ENCODE data around the gene BEND6. TPM values are rescaled to one million over a fixed set of nuclear protein-coding genes. Genes with fewer than 3 reads are reported as not detected.
"Not testable (repeated sequence)": the region's sequence is repeated elsewhere in the genome, so short reads cannot be mapped to it uniquely, and the experiment has no call there.

The BEND6 gene
- total RNA-seq, 1 donor from 2014 or later = 27.1 TPM

- no peak for DNase-seq
Observed at GRCh38 chr6:57038906-57039305, 84.0 kb downstream of the BEND6 start.

GRCh38 chr6:57040011-57040410, 85.1 kb downstream of the BEND6 start:
- no peak for DNase-seq

GRCh38 chr6:57044061-57044460, 89.2 kb downstream of the BEND6 start:
- DNase-seq = not testable (repeated sequence)

- no peak for DNase-seq
Observed at GRCh38 chr6:57044568-57044967, 89.7 kb downstream of the BEND6 start.

- peak; percentile 96 for DNase-seq
Observed at GRCh38 chr6:57046332-57047256, 91.7 kb downstream of the BEND6 start, which contains the start of gene KIAA1586. TSS of gene KIAA1586 (plus strand) at chr6:57046693. CDS start at chr6:57046756, 63 bp downstream.

GRCh38 chr6:57047257-57047585, 92.3 kb downstream of the BEND6 start:
- not testable (repeated sequence) for DNase-seq

GRCh38 chr6:57047859-57048258, 93.0 kb downstream of the BEND6 start:
- DNase-seq = not testable (repeated sequence)

- no peak for DNase-seq
Observed at GRCh38 chr6:57048577-57048976, 93.7 kb downstream of the BEND6 start.

- DNase-seq = no peak
Observed at GRCh38 chr6:57063847-57064246, 108.9 kb downstream of the BEND6 start.

- DNase-seq = no peak
Observed at GRCh38 chr6:57064809-57065208, 109.9 kb downstream of the BEND6 start.

- DNase-seq = no peak
Observed at GRCh38 chr6:57068061-57068460, 113.2 kb downstream of the BEND6 start.

GRCh38 chr6:57069228-57069627, 114.3 kb downstream of the BEND6 start:
- no peak for DNase-seq

GRCh38 chr6:57069920-57070331, 115.0 kb downstream of the BEND6 start:
- DNase-seq = no peak

GRCh38 chr6:57072108-57072507, 117.2 kb downstream of the BEND6 start:
- DNase-seq = no peak

- DNase-seq = no peak
Observed at GRCh38 chr6:57074383-57074782, 119.5 kb downstream of the BEND6 start.

- no peak for DNase-seq
Observed at GRCh38 chr6:57075092-57075491, 120.2 kb downstream of the BEND6 start.

Small RNA genes within 50 kb of the gene (small RNA-seq; reads per million reads assigned to genes)
- gene FTH1P15 (not detected), gene RNU6-626P (not detected)

Other genes with a start within 250 kb of the BEND6 start
- 116 TPM for gene KIAA1586, start 91.6 kb downstream of the BEND6 start, total RNA-seq
- 167 TPM for gene ZNF451, start 135.1 kb downstream of the BEND6 start, total RNA-seq
- gene BAG2, start 217.2 kb downstream of the BEND6 start, total RNA-seq = 3.7 TPM